ENCODE data around the gene CYP4F22. TPM values are rescaled to one million over a fixed set of nuclear protein-coding genes. Genes with fewer than 3 reads are reported as not detected.
"Not testable (repeated sequence)": the region's sequence is repeated elsewhere in the genome, so short reads cannot be mapped to it uniquely, and the experiment has no call there.

The CYP4F22 gene
- total and polyA plus RNA-seq, 9 of the 15 experiments (the other 6 are each of a cell fraction or from before 2014, with no cell fraction given) = not detected

DNA sequence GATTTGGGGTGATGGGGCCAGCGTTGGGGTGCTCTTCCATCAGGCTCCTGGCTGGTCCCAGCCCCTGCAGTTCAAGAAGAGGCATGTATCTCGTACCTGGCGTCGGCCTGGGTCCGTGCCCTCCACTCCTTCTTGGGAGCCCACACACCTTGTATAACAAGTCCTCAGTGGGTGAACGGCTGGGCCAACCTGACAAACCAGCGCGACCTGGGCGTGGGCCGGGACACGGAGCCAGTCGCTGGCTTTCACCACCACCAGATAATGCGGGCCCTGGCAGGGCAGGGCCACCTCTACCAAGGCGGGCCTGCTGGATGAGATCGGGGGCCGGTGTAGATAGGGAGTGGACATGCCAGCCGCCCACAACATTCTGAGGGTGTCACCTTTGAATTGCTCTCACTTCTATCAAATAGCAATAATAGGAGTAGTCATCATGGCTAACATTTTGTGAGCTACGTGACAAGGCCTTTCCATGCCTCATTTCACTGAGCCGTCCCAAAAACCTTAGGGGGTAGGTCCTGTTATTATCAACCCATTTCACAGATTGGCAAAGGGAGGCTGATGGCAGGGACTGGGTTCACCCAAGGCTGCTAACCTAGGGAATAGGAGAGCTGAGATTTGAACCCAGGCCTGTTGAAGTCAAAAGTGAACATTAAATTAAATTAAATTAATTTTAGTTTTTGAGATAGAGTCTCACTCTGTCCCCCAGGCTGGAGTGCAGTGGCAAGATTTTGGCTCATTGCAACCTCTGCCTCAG lies 3.5 kb downstream of the CYP4F22 start:
- H3K9me3 ChIP-seq (replicated peaks; ENCODE audit: control insufficient read depth, insufficient read depth, low read depth, low read length) = 0 out of 2 replicates have a peak, but pooled peaks cover 3% of the 10 kb centered on the region
- no peaks in the 10 kb centered on the region for H3K9me1 ChIP-seq (ENCODE audit: control insufficient read depth, insufficient read depth, low read length)
- no peaks in the 10 kb centered on the region for H3K79me2 ChIP-seq (ENCODE audit: control insufficient read depth, insufficient read depth, low read length)
- H3K4me3 ChIP-seq = no peak overlapping the region
- in situ Hi-C loops (cut with MboI) (no loop called here), intact Hi-C loops (cut with micrococcal nuclease) (no loop called here)
- TF ChIP-seq NR3C1 (CRISPR knock-in tag; IDR thresholded peaks at IDR 0.05) = no peak
- no peak for TF ChIP-seq ZNF174 (CRISPR knock-in tag; IDR thresholded peaks at IDR 0.05)
- no peak for TF ChIP-seq PCBP1 (IDR thresholded peaks at IDR 0.05; ENCODE audit: low read depth, low read length, poor library complexity, severe bottlenecking)
- no peak for TF ChIP-seq EWSR1 (IDR thresholded peaks at IDR 0.05; ENCODE audit: borderline replicate concordance, low read depth, partially characterized antibody)
- TF ChIP-seq RBM25 (IDR thresholded peaks at IDR 0.05; ENCODE audit: low read depth, low read length, severe bottlenecking) = peak; percentile 68
- TF ChIP-seq ZNF311 (CRISPR knock-in tag; IDR thresholded peaks at IDR 0.05) = no peak
- H3K4me2 ChIP-seq (ENCODE audit: insufficient read depth, low read length) = no peak overlapping the region
- H3K27me3 ChIP-seq (ENCODE audit: control insufficient read depth in 2 of 2, insufficient read depth in 2 of 2, low read length in 2 of 2) = peaks cover 7 to 46% of the 10 kb centered on the region in 2 experiments; a peak in 4 of 5 replicates
- no peaks in the 10 kb centered on the region for H3K36me3 ChIP-seq (ENCODE audit: control insufficient read depth, insufficient read depth, low read length)
- H3K9ac ChIP-seq (ENCODE audit: insufficient read depth in 1 of 2, low read depth in 2 of 2, low read length in 2 of 2) = no peak overlapping the region
- ATAC-seq = no peak
- WGBS (ENCODE audit: insufficient coverage, low coverage, missing lambda C conversion rate) = 7% methylated on average over 19 of the region's 19 CpGs
- H3K27ac ChIP-seq (ENCODE audit: extremely low read depth, low read depth, low read length) = no peak overlapping the region
- H3K4me1 ChIP-seq (replicated peaks in 1 of 2; ENCODE audit: control insufficient read depth in 2 of 2, insufficient read depth in 2 of 2, low read length in 2 of 2) = peaks cover 0 to 15% of the 10 kb centered on the region in 2 experiments; a peak in 3 of 5 replicates
- POLR2A ChIA-PET = no interaction called here
- CTCF ChIA-PET (ENCODE audit: low intra/inter-chr PET ratio) = no interaction called here
- no peak overlapping the region for H2AFZ ChIP-seq (ENCODE audit: low read depth, low read length)
- no TSS peak for BruUV-seq (replicated peaks)
- FAIRE-seq = no peak
- 0 out of 2 replicates have a peak, but pooled peaks cover 8% of the 10 kb centered on the region for H4K20me1 ChIP-seq (replicated peaks; ENCODE audit: control insufficient read depth, insufficient read depth, low read length)
- no peak for DNase-seq (ENCODE audit: extremely low read depth in 1 of 4, low spot score in 3 of 4)

DNA sequence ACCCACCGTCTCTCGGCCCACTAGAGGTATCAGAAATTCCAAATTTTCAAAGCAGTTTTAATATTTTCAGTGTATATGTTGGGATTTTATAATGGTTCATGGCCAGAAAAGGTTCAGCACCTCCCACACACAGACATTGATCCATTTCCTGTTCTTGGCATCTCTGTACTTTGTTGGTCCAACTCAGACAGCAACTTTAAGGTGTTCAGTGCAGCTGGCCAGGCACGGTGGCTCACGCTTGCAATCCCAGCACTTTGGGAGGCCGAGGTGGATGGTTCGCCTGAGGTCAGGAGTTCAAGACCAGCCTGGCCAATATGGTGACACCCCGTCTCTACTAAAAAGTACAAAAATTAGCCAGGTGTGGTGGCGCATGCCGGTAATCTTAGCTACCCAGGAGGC lies 6.9 kb downstream of the CYP4F22 start:
- H3K4me2 ChIP-seq (ENCODE audit: insufficient read depth, low read length); CTCF ChIA-PET (ENCODE audit: low intra/inter-chr PET ratio); H3K4me1 ChIP-seq (replicated peaks in 1 of 2; ENCODE audit: control insufficient read depth in 2 of 2, insufficient read depth in 2 of 2, low read length in 2 of 2); DNase-seq (ENCODE audit: extremely low read depth in 1 of 4, low spot score in 3 of 4); H3K9me1 ChIP-seq (ENCODE audit: control insufficient read depth, insufficient read depth, low read length); H3K79me2 ChIP-seq (ENCODE audit: control insufficient read depth, insufficient read depth, low read length); FAIRE-seq; H3K9me3 ChIP-seq (replicated peaks; ENCODE audit: control insufficient read depth, insufficient read depth, low read depth, low read length); H3K9ac ChIP-seq (ENCODE audit: insufficient read depth in 1 of 2, low read depth in 2 of 2, low read length in 2 of 2); H3K27ac ChIP-seq (ENCODE audit: extremely low read depth, low read depth, low read length); H3K36me3 ChIP-seq (ENCODE audit: control insufficient read depth, insufficient read depth, low read length); BruUV-seq (replicated peaks); H3K4me3 ChIP-seq; intact Hi-C loops (cut with micrococcal nuclease); in situ Hi-C loops (cut with MboI); H4K20me1 ChIP-seq (replicated peaks; ENCODE audit: control insufficient read depth, insufficient read depth, low read length); ATAC-seq; H2AFZ ChIP-seq (ENCODE audit: low read depth, low read length): not testable (repeated sequence)
- WGBS (ENCODE audit: insufficient coverage, low coverage, missing lambda C conversion rate) = 10% methylated on average over 9 of the region's 9 CpGs
- peaks cover 12 to 36% of the 10 kb centered on the region in 2 experiments; a peak in 4 of 5 replicates for H3K27me3 ChIP-seq (ENCODE audit: control insufficient read depth in 2 of 2, insufficient read depth in 2 of 2, low read length in 2 of 2)
- POLR2A ChIA-PET = interaction anchor here (0.7 kb wide), 1 partner anchor 13 kb away, joined by 5 read pairs; no protein-coding TSS in a partner anchor

Data from K562 (cell line).